COLO668 (cell line): ENCODE data around the gene SKIDA1.

Experiments
- DNase-seq: peaks from one replicate; lab custom pipeline; 2025; ENCODE audit not compliant: unreplicated experiment; lab: John Stamatoyannopoulos, UW

SKIDA1 gene

DNA sequence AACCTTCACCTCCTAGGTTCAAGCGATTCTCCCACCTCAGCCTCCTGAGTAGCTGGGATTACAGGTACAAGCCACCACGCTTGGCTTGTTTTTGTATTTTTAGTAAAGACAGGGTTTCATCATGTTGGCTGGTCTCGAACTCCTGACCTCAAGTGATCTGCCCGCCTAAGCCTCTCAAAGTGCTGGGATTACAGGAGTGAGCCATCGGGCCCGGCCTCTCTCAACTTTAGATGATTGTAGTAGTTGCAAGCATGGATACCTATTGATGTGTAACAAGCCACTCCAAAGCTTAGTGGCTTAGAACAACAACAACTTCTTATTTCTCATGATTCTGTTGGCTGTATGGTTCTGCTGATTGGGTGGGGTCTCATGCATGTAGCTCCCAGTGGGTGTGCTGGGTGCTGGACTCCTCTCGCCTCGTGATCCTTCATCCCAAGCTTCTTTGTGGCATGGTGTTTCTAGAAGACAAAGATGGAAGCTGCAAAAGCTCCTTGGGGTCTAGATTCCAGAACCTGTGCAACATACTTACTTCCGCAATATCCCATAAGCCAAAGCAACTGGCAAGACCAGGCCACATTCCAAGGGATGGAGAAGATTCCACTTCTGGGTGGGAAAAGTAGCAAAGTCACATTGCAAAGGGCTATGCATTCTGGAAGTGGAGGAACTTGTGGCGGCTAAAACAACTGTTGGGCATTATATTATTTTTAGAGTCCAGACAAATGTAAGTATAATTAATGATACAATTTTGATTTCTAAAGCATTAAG lies 37.9 kb downstream of the SKIDA1 start:
- no peak for DNase-seq

- no peak for DNase-seq
Observed at GRCh38 chr10:21482821-21483220, 42.7 kb downstream of the SKIDA1 start.

GRCh38 chr10:21481407-21481806 lies 44.1 kb downstream of the SKIDA1 start:
- no peak for DNase-seq

DNA sequence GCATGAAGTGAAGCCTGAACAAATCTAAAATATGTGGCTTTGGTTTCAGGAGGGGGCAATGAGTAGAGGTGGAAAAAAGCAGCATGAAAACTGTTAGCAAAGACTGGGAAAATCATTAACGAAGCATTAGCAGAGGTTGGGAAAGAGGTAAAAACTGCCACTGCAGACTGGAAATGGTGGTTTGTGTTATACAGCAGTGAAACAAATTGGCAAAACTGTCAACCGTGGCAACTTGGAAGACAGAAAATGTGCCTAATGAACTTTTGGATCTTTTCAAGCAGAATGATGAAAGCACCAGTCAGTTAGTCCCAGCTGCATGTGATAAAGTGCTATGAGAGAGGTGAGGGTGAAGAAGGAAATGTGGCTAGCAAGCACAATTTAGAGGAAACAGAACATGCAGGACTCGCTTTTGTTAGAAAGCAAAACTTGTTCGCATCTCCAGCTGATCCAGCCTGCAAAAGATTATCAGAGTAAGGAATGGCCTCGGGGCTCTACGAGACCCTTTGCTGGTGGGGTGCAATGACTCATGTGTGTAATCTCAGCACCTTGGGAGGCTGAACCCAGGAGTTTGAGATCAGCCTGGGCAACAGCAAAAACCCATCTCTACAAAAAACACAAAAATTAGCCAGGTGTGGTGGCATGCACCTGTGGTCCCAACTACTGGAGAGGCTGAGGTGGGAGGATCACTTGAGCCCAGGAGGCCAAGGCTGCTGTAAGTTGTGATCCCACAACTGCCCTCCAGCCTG lies 45.7 kb downstream of the SKIDA1 start:
- DNase-seq, result no peak

- no peak for DNase-seq
Observed at GRCh38 chr10:21475393-21475792, 50.1 kb downstream of the SKIDA1 start.

GRCh38 chr10:21473541-21473940 lies 51.9 kb downstream of the SKIDA1 start:
- DNase-seq, result no peak

DNA sequence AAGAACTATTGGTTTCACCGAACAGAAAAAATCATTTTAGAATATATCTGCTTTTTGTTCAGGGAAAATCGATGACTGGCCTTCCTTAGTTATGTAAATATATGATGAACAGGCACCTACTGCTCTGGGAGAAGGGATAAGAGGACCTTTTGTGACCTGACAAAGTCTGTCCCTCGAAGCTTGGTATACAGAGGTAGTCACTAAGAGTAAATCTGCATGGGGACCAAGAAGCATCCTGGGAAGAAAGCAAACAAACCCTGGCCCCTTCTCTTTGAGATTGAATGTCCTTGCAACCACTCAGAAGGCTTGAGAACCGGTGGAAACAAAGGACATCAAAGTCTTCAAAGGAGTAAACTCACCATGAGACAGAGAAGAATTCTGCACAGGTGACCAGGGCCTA lies 52.3 kb downstream of the SKIDA1 start:
- DNase-seq, result no peak

DNA sequence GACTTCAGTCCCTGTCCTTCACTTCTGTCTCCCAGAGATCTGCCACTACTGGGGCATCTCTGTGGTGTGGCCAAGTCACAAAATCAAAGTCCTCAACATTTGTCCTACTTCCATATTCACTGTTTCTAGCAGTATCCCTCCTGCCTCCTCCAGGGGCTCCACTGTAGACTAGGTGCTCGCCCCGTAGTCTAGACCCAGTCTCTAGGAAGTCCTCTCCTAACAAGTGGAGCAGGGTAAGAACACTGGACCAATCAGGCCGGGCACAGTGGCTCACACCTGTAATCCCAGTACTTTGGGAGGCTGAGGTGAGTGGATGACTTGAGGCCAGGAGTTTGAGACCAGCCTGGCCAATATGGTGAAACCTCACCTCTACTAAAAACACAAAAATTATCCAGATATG lies 57.4 kb downstream of the SKIDA1 start:
- DNase-seq, result no peak

GRCh38 chr10:21467633-21468032 lies 57.8 kb downstream of the SKIDA1 start:
- no peak for DNase-seq

DNA sequence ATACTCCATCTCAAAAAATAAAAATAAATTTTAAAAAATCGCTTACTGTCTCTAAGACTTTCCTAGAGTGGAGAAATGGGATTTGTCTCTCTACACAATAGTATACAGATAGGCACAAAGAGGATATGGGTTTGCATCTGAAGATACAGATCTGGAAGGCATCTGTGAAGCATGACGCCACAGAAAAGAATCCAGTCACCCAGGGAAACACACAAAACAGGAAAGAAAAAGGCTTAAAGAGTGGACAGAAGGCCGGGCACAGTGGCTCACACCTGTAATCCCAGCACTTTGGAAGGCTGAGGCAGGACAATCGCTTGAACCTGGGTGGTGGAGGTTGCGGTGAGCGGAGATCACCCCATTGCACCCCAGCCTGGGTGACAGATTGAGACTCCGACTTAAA lies 61.3 kb downstream of the SKIDA1 start:
- DNase-seq, result no peak
